ENCODE data around the gene PKMYT1.

- TF ChIP-seq CTCF (IDR thresholded peaks at IDR 0.05; ENCODE audit: insufficient read depth, low read length, poor library complexity, severe bottlenecking): no peak
- TF ChIP-seq EZH2phosphoT487 (conservative IDR thresholded peaks at IDR 0.05; ENCODE audit: low read length): no peak
These were observed 53.6 kb downstream of the PKMYT1 start for GRCh38 chr16:2926650-2926999.
